ENCODE measurements around the gene TUBGCP6.

- TF ChIP-seq CTCF (IDR thresholded peaks at IDR 0.05) (no peak), EZH2 (IDR thresholded peaks at IDR 0.05) (no peak), EZH2phosphoT487 (IDR thresholded peaks at IDR 0.05) (no peak)
Observed at GRCh38 chr22:50208939-50209892, 35.6 kb downstream of the TUBGCP6 start.

Data from neural progenitor cell (in vitro differentiated cells).